LNCaP clone FGC (cell line): Measurements from ENCODE around the gene PLOD3.

Experiments used
- DNase-seq: peaks from one replicate; pipeline ENCODE4 v3.0.0-alpha.2; 2011; ENCODE audit warnings: low read depth
- H3K4me3 ChIP-seq: 2 replicates; pipeline ENCODE4 v1.5.1; 2011; ENCODE audit warnings: mild to moderate bottlenecking, low read depth, low read length, control low read depth
- TF ChIP-seq, protein P1 (sequence below): IDR thresholded peaks from 2 replicates; pipeline ENCODE4 v1.5.1; 2012; ENCODE audit warnings: mild to moderate bottlenecking; ENCODE audit not compliant: control insufficient read depth, insufficient read depth; ENCODE audit errors: extremely low read depth

Gene PLOD3

DNA sequence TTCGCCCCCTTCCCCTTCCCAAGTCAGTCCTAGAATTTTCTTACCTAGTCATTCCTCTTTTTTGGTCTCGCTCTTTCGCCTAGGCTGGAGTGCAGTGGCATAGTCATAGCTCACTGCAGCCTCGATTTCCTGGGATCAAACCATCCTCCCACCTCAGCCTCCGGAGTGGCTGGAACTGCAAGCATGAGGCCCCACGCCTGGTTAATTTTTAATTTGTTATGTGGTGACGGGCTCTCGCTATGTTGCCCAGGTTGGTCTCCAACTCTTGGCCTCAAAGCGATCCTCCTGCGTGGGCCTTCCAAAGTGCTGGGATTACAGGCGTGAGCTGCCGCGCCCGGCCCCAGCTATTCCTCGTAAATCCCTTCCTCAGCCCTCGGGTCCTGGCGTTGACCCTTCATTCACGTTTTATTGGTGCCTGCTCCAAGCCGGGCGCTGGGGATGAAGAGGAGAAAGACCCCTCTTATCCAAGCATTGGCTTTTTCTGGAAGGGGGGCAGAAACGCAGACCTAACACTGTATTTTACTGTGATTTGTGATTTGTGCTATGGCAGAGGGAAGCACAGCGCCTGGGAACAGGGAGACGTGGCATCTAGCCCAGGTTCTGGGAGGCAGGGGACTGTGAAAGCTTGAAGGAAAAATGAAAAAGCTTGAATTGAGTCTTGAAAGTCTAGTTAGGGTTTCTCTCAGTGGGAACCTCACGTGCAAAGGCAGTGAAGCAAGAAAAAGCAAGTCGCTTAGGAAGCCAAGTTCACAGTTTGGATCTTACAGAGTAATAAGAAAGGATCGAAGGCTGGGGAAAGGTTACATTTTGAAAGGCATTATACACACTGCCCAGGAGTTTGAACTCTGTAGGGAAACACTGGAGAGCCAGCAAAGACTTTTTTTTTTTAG lies 1.1 kb upstream of the PLOD3 start:
- no peak for DNase-seq
- TF ChIP-seq, protein P1, sequence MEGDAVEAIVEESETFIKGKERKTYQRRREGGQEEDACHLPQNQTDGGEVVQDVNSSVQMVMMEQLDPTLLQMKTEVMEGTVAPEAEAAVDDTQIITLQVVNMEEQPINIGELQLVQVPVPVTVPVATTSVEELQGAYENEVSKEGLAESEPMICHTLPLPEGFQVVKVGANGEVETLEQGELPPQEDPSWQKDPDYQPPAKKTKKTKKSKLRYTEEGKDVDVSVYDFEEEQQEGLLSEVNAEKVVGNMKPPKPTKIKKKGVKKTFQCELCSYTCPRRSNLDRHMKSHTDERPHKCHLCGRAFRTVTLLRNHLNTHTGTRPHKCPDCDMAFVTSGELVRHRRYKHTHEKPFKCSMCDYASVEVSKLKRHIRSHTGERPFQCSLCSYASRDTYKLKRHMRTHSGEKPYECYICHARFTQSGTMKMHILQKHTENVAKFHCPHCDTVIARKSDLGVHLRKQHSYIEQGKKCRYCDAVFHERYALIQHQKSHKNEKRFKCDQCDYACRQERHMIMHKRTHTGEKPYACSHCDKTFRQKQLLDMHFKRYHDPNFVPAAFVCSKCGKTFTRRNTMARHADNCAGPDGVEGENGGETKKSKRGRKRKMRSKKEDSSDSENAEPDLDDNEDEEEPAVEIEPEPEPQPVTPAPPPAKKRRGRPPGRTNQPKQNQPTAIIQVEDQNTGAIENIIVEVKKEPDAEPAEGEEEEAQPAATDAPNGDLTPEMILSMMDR = no peak
- H3K4me3 ChIP-seq = peak overlapping the region; percentile 96

DNA sequence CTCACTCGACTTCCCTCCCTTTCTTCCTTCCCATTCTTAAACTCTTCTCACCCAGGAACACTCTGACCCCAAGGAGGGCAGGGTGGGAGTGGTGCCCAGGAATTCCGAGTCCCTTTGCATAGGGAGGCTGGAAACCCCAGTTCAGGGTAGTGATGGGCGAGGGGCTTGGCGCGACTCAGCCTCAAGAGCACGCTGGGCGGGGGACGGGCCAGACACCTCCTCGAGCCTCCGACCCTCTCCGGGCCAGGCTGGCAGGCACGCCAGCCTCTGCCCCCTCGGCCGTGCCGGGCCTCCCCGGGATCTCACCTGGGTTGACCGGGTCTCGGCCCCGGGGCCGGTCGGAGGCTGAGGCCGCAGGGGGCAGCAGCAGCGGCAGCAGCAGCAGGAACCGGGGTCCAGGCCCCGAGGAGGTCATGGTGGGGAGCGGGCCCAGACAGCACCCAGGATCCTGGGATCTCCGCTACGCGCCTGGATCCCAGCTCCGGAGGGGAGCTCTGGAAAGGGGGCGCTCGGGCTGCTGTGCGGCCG lies 457 bp downstream of the PLOD3 start:
- TF ChIP-seq, protein P1 = no peak
- no peak for DNase-seq

DNA sequence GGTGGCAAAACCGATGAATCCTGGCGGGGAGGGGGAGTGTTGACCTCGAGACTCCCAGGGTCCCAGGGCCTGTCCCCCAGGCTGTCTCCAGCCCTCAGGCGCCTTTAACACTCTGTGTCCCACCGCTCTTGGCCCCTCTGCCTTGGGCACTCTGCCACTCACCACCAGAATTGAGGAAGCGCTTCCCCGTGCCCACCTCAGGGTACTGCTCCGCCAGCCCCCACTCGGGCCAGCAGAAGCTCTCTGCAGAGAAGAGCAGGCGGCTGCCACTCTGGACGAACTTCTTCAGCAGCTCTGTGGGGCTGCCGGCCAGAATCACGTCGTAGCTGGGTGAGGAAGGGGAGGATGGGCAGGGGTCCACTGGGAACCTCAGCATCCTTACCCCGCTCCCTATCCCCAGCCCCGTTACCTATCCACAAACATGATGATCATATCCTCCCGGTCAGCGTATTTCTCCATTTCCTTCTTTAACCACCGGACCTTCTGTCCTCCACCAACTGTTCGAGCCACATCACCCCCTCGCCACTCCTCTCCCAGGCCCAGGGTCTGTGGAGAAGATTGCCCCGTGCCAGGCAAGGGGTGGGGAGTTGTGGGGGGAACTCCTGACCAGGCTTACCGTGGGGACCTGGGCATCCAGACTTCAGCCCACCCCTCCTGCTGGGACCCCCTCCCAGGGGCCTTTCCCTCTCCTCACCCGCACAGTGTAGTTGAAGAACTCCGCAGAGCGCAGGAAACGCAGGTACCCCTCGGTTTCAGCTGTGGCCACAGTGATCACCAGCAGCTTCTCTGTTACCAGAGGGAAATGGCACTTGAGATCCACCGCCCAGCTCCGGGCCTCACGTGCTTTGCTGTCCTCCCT lies 1.2 kb downstream of the PLOD3 start:
- peak overlapping the region; percentile 96 for H3K4me3 ChIP-seq
- no peak for DNase-seq
- TF ChIP-seq, protein P1 = no peak

More for the DNA sequence above, 457 bp downstream of the PLOD3 start:
- peak overlapping the region; percentile 96 for H3K4me3 ChIP-seq

DNA sequence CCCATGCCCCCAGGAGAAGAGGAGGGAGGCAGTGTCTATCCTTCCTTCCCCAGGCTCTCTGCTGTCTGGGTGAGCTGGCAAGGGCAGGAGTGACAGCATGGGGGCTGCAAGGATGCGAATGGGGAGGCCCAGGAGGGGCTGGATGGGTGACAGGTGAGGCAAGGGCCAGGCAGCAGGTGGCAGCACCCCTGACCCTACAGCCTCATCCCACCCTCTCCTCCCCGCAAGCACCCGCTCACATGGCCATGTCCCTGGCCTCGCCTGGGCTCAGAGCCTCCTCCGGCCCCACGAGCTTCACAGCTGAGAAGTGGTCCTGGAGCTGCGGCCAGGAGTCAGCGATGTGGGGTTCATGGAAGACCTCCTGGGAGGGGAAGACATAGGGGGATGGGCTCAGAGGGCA lies 5.4 kb downstream of the PLOD3 start:
- H3K4me3 ChIP-seq = no peak overlapping the region
- TF ChIP-seq, protein P1 = no peak
- no peak for DNase-seq

DNA sequence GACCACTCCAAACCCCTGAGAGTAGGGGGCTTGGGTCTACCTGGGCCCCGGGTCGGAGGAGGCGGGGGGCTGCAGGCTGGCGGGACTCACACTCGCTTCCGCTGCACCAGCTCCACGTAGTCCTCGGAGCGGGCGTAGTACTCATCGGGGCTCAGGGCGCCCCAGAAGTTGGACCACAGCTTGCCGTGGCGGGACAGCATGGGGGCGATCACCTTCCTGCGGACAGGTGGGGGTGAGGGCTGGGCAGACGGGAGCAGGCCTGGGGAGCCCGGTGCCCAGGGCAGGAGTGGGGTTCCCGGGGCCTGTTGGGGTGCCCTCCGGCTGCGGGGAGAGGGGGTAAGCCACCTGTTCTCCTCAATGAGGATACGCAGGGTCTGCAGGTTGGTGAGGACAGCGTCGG lies 5.9 kb downstream of the PLOD3 start:
- no peak overlapping the region for H3K4me3 ChIP-seq
- DNase-seq = no peak
- TF ChIP-seq, protein P1 = no peak

DNA sequence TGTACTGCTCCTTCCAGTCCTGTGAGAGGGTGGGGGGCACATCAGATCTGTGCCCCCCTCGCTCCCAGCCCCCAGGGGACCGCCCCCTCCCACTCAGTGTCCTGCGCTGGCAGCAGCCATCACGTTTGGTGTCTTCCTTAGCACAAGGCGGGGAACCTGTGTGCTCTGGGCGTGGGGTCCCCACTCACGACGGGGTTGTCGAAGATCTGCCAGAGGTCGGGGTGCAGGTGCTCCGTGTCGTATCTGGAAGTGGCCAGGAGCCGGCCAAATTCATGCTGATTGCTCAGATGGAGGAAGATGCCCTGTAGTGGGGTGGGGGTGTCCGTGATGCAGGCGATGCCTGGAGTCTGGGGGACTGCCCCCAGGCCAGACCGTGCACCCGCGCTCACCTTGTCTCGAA lies 7.2 kb downstream of the PLOD3 start:
- H3K4me3 ChIP-seq = no peak overlapping the region
- no peak for DNase-seq
- TF ChIP-seq, protein P1 = no peak
